GM18498 (cell line): ENCODE data around the gene TEAD3.

ENCODE experiments used
- ATAC-seq: cut with Tn5 transposase; IDR thresholded peaks from one replicate; pipeline ENCODE4 v1.9.1; 2021; ENCODE audit warnings: mild to moderate bottlenecking, moderate library complexity; ENCODE audit not compliant: unreplicated experiment

The TEAD3 gene

DNA sequence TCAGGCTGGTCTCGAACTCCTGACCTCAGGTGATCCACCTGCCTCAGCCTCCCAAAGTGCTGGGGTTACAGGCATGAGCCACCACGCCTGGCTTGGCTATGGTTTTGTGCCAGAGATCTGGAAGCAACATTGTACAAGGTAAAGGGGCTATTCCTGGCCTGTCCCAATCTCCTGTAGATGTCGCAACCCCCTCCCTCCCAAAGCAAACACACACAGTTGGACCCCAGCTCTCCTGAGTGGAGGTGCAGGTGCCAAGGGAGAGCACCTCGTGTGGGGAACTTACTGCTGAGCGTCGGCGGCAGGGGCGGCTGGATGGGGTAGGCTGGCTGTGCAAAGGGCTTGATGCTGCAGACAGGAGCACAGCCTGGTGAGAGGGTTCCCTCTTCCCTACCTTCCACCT, 19.9 kb downstream of the TEAD3 start:
- no peak for ATAC-seq

DNA sequence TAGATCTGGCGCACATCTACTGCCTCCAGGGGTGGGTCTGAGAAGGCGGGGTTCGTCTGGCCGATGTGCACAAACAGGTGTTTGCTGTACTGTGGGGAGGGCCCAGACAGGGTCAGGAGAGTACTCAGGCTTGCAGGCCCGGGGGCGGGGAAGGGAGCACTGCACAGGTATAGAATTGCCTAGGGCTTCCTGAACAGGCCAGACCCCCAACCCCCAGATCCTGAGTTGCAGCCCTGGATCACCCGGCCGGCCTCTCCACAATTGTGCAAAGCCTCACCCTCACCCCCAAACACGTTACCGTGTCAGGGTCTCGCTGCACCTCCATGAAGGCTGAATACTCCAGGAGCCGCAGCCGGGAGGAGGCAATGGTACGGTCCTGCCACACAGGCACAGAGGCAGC, 20.9 kb downstream of the TEAD3 start:
- no peak for ATAC-seq

- ATAC-seq = no peak
Measured at GRCh38 chr6:35475573-35475972, 21.3 kb downstream of the TEAD3 start.

DNA sequence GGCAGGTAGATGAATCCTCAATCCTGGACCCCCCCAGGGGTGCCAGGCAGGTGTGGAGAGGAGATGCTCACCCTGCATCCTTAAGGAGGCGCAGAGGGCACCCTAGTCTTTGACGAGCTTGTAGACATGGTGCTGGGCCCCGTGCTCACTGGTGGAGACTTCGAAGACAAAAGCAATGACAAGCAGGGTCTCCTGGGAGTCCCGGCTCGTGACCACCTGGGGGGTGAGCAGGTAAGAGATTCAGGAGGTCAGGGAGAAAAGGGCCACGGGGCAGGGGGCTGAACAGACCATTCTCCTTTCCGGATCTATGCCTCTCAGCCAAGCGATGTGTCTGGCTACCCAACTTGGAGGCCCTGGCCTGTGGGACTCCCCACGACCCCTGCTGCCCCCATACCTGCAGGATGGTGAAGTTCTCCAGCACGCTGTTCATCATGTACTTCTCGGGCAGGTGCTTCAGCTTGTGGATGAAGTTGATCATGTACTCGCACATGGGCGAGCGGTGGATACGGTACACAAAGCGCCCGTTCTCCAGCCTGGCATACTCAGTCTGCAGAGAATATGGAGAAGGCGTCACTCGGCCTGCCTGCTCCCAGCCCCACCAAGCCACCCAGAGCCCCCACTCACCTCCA, 21.8 kb downstream of the TEAD3 start:
- no peak for ATAC-seq

DNA sequence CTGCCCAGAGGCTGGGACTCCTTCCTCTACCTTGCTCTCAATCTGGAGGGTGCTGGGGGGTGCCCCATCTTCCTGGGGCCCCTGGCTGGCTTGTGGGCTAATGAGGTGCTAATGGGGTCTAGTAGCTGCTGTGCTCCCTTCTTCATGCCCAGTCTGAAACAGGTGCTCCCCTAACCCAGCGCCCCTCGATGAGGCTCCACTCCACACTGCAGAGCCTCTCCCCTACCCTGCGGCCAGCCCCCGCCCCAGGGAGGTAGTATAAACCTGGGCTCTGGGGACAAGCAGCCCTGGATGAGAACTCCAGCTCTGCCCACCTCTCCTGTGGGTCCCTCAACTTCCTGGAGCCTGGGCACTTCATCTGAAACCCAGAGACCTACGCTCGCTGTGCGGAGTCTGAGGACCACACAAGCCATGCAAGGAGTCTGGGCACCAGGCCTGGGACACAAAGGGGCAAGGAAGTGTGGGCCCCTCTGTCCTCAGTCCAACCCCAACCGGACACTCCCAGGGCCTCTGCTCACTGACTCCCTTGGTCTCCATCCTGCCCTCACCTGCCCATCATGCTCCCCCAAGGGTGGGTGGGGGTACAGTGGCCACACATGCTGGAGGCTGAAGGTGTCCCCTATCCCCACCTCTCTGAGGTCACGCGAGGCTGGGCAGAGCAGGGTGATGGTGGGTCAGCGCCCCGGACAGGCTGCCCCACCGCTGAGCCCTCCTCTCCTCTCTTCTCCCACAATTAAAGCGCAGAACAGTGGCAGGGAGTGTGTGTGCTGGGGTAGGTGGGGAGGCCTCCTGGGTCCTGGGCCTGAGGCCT, 22.5 kb downstream of the TEAD3 start:
- ATAC-seq = no peak

DNA sequence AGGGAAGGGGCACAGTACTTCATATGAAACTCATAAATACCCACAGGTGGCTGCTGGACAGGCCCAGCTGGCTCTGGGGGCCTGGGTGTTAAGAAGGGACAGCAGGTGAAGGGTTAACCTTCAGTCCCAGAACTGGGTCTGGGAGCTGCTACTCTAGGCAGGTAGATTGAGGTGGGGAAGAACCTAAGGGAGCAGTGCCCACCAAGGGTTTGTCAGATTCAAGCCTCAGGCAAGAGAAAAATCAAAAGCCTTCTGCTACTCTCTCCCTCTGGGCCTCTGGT, 23.1 kb downstream of the TEAD3 start:
- ATAC-seq = no peak

DNA sequence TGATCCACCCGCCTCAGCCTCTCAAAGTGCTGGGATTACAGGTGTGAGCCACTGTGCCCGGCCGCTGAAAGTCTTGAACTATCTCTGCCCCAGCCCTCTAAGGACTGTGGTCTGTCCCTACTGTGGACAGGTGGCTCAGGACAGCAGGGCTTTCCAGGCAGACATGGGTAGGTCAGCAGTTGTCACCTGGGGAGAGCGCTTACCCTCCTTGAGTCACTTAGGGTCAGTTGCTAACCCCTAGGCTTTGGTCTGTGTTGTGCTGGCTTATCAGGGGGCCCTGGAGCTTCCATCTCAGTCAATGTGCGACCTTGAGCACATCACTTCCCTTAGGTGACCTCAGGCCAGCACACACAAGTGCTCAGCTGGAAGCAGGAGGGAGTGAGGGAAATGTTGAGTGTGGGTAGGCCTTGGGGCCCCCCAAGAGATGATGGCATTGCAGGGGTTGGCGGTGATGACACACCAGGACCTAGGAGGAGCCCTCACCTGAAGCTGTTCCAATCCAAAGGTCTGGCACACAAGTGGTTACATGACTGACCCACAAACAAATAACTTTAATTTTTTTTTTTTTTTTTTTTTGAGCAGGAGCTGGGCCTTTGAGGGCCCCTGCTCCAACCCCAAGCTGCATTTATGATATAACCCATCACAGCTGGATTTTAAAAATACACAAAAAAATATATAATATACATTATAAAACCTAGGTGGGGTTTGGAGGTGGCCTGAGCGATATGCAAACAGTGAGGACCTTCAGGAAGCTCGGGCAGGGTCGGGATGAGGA, 23.6 kb downstream of the TEAD3 start:
- ATAC-seq = no peak

- no peak for ATAC-seq
Measured at GRCh38 chr6:35471836-35472345, 25.0 kb downstream of the TEAD3 start.

- ATAC-seq = no peak
Measured at GRCh38 chr6:35470663-35471120, 26.2 kb downstream of the TEAD3 start.

DNA sequence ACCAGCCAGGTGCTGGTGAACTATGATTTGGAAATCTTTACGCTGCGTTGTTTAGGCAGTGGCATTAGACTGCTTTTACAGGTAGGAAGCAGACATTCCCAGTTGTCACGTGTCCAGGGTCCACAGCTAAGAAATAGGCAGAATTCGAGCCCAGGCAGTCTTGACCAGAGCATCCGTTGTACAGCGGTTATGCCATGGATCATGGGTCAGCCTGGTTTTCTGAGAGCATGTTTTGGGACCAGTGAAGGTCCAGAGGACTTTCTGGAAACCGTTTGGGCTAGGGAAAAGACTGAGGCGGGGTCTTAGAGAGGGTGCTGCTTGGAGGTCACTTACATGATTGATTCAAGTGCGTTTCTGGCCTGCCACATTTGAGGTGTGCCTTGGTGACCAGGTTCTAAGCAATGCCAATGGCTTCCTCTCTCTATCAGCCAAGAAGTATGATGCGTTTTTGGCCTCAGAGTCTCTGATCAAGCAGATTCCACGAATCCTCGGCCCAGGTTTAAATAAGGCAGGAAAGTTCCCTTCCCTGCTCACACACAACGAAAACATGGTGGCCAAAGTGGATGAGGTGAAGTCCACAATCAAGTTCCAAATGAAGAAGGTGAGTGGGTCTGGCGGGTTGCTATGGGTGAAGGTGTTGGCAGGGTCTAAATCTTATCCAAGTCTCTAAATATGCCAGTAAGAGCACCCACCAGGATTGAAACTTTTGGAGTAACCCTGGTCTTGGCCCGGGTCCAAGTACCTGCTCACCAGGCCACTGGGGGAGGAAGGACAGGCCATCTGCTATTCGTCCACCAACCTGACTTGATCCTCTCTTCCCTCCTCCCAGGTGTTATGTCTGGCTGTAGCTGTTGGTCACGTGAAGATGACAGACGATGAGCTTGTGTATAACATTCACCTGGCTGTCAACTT, 26.9 kb downstream of the TEAD3 start:
- ATAC-seq = no peak

GRCh38 chr6:35468980-35469750, 27.7 kb downstream of the TEAD3 start:
- no peak for ATAC-seq

GRCh38 chr6:35468181-35468979, 28.5 kb downstream of the TEAD3 start, which contains the start of gene RPL10A:
Gene RPL10A, plus strand, starts transcription at chr6:35468401. Its CDS starts 34 bp downstream, at chr6:35468435.
- ATAC-seq = peak; percentile 84

DNA sequence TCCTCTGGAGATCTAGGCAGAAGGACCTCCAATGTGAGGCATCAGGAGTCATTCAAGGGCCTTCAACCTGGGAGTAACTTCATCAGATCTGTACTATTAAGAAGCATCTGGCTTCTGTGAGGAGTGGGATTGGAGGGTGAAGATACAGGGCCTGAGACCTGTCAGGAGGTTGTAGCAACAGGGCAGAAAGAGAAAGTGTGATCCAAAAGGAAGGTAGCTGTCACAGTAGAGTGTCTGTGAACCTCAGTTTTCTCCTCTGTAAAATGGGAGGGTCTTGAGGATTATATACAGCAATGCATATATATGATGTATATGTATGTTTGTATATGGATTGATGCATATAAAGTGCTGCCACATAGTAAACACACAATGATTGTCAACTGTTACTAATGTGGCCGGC, 31.2 kb downstream of the TEAD3 start:
- no peak for ATAC-seq

GRCh38 chr6:35463292-35463691, 33.6 kb downstream of the TEAD3 start:
- no peak for ATAC-seq

DNA sequence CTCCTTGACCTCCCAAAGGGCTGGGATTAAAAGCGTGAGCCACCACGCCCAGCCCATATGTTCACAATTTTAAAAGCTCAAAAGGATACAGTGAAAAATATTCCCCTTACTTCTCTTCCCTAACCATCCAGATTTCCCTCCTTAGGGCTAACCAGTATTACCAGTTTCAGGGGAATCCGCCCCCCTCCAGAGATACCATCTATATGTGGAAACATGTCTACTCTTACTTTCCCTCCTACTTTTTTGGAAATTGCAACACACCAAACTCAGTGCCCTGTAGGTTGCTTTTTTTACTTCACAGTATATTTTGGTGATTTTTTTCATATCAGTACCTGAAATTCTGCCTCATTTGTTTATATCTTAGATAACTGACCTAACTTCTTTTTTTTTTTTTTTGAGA, 35.6 kb downstream of the TEAD3 start:
- ATAC-seq = no peak

DNA sequence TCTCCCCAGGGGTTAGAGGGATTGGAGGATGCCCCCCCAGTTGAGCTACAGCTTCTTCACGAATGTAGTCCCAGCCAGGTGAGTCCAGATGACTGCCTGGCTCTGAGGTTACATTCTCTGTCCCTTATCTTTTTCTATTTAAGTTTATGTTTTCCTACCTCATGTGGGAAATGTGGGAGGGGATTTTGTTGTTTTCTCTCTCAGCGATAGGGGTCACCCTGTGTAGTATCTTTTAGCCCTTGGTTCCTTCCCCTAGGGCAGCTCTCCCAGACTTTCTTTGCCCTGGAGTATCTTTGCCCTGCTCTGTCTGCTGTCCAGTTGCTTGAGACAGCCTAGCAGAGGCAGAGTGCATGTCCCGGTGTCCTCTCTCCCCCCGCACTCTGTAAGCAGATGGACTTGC, 39.0 kb downstream of the TEAD3 start:
- no peak for ATAC-seq

- ATAC-seq = no peak
Measured at GRCh38 chr6:35454391-35455110, 42.3 kb downstream of the TEAD3 start.

- ATAC-seq = no peak
Measured at GRCh38 chr6:35453236-35453635, 43.6 kb downstream of the TEAD3 start.
